SK-N-SH (cell line): ENCODE measurements around the gene BPNT1. TPM values are rescaled to one million over a fixed set of nuclear protein-coding genes. Genes with fewer than 3 reads are reported as not detected.

ENCODE experiments used
- CTCF ChIA-PET: fragments of 300-600, 350-600 bp; formaldehyde crosslinking; extraction: SDS; loops from one replicate; lab custom pipeline; 2021; lab: Yijun Ruan, JAX
- POLR2A ChIA-PET: fragments of 350-600 bp; sonication (Branson Sonifier 250); formaldehyde crosslinking; extraction: SDS; loops from one replicate; lab custom pipeline; 2020; ENCODE audit warnings: antibody characterized with exemption, inconsistent platforms; lab: Yijun Ruan, JAX
- DNase-seq: peaks from one replicate; pipeline ENCODE4 v3.0.0; 2012
- H2AFZ ChIP-seq: fragments of 200-600 bp; sonication (generic); 2 replicates; pipeline ENCODE4 v1.8.1; 2016; ENCODE audit warnings: antibody characterized with exemption, mild to moderate bottlenecking, low read depth
- H3F3A ChIP-seq: fragments of 200-600 bp; sonication (generic); replicated peaks from 2 replicates; pipeline ENCODE3; 2016; ENCODE audit warnings: antibody characterized with exemption, mild to moderate bottlenecking; ENCODE audit not compliant: insufficient read depth
- H3K27ac ChIP-seq, 2 experiments: fragments of 200-500 bp in 1 of 2; fragments of 200-600 bp in 1 of 2; sonication (Bioruptor generic) in 1 of 2; sonication (generic), shearing (Covaris generic) in 1 of 2; 2 replicates each; pipeline versions ENCODE4 v1.5.1 to v1.6.1; 2014 to 2016; ENCODE audit warnings: low read depth in 2 of 2, inconsistent platforms in 1 of 2, low read length in 1 of 2, mild to moderate bottlenecking in 1 of 2, mixed read lengths in 1 of 2
- H3K27me3 ChIP-seq: fragments of 200-600 bp; sonication (generic), shearing (Covaris generic); 2 replicates; pipeline ENCODE4 v1.6.1; 2016; ENCODE audit warnings: mixed run types; ENCODE audit not compliant: insufficient read depth
- H3K36me3 ChIP-seq, 2 experiments: fragments of 200-500 bp in 1 of 2; fragments of 200-600 bp in 1 of 2; sonication (Bioruptor generic) in 1 of 2; sonication (generic) in 1 of 2; replicated peaks in 1 of 2; 2 replicates each; pipeline versions ENCODE3 to v1.5.1; 2014 to 2016; ENCODE audit warnings: low read length in 1 of 2, mild to moderate bottlenecking in 1 of 2; ENCODE audit not compliant: insufficient read depth in 2 of 2, control insufficient read depth in 1 of 2
- H3K4me1 ChIP-seq, 2 experiments: fragments of 200-500 bp in 1 of 2; fragments of 200-600 bp in 1 of 2; sonication (Bioruptor generic) in 1 of 2; sonication (generic), shearing (Covaris generic) in 1 of 2; 2 replicates each; pipeline versions ENCODE4 v1.5.1 to v1.6.1; 2014 to 2016; ENCODE audit warnings: low read depth in 1 of 2, low read length in 1 of 2, mixed run types in 1 of 2; ENCODE audit not compliant: insufficient read depth in 2 of 2, control insufficient read depth in 1 of 2
- H3K4me2 ChIP-seq: fragments of 200-600 bp; sonication (generic), shearing (Covaris generic); 2 replicates; pipeline ENCODE4 v1.6.1; 2017; ENCODE audit warnings: mixed run types
- H3K4me3 ChIP-seq, 2 experiments: fragments of 200-500 bp in 1 of 2; fragments of 200-600 bp in 1 of 2; sonication (Bioruptor generic) in 1 of 2; sonication (generic), shearing (Covaris generic) in 1 of 2; 2 replicates each; pipeline versions ENCODE4 v1.5.1 to v1.8.1; 2014 to 2016; ENCODE audit warnings: low read depth in 2 of 2, inconsistent platforms in 1 of 2, low read length in 1 of 2, mild to moderate bottlenecking in 1 of 2, mixed read lengths in 1 of 2, moderate library complexity in 1 of 2
- H3K79me2 ChIP-seq: fragments of 200-600 bp; sonication (generic); 2 replicates; pipeline ENCODE4 v1.8.1; 2017; ENCODE audit warnings: mild to moderate bottlenecking; ENCODE audit not compliant: insufficient read depth
- H3K9ac ChIP-seq: fragments of 200-600 bp; sonication (generic); 2 replicates; pipeline ENCODE4 v1.6.1; 2017; ENCODE audit warnings: mixed run types
- H3K9me2 ChIP-seq: fragments of 200-600 bp; sonication (generic); 2 replicates; pipeline ENCODE4 v1.6.1; 2017; ENCODE audit warnings: mixed run types
- H3K9me3 ChIP-seq: fragments of 200-600 bp; sonication (generic); 2 replicates; pipeline ENCODE4 v1.6.1; 2017; ENCODE audit warnings: mixed run types, mild to moderate bottlenecking, moderate library complexity
- H4K20me1 ChIP-seq: fragments of 200-600 bp; sonication (generic); 2 replicates; pipeline ENCODE4 v1.6.1; 2017; ENCODE audit warnings: mild to moderate bottlenecking, mixed run types; ENCODE audit not compliant: insufficient read depth
- CHD2 ChIP-seq: fragments of 150-350 bp; IDR thresholded peaks from 2 replicates; pipeline ENCODE4 v1.6.1; 2018; ENCODE audit warnings: low read length; ENCODE audit not compliant: partially characterized antibody
- ELF1 ChIP-seq: IDR thresholded peaks from 2 replicates; pipeline ENCODE4 v1.4.0; 2012
- EP300 ChIP-seq, 2 experiments: IDR thresholded peaks; 2 replicates each; pipeline versions ENCODE4 v1.4.0 to v1.6.1; 2012; ENCODE audit warnings: borderline replicate concordance in 1 of 2, low read depth in 1 of 2, low read length in 1 of 2
- GABPA ChIP-seq: IDR thresholded peaks from 2 replicates; pipeline ENCODE4 v1.4.0; 2012; ENCODE audit warnings: low read depth, mild to moderate bottlenecking
- GATA2 ChIP-seq: sonication (generic); formaldehyde crosslinking; IDR thresholded peaks from 2 replicates; pipeline ENCODE4 v1.5.0; 2020; ENCODE audit warnings: mild to moderate bottlenecking, missing genetic modification reagents
- MEF2A ChIP-seq: IDR thresholded peaks from 2 replicates; pipeline ENCODE4 v1.4.0; 2012; ENCODE audit warnings: low read depth, borderline replicate concordance
- NRF1 ChIP-seq: IDR thresholded peaks from 2 replicates; pipeline ENCODE4 v1.6.1; 2012; ENCODE audit warnings: low read depth, mild to moderate bottlenecking, low read length
- POLR2AphosphoS5 ChIP-seq: IDR thresholded peaks from 2 replicates; pipeline ENCODE4 v1.6.1; 2012; ENCODE audit warnings: low read depth, low read length
- RAD21 ChIP-seq: IDR thresholded peaks from 2 replicates; pipeline ENCODE4 v1.6.1; 2012; ENCODE audit warnings: mild to moderate bottlenecking, low read length
- RFX5 ChIP-seq: IDR thresholded peaks from 2 replicates; pipeline ENCODE4 v1.6.1; 2012; ENCODE audit warnings: mild to moderate bottlenecking, improper control_type of control experiment, low read length
- RXRA ChIP-seq: IDR thresholded peaks from 2 replicates; pipeline ENCODE4 v1.4.0; 2012; ENCODE audit warnings: low read depth, mild to moderate bottlenecking, borderline replicate concordance
- SIN3A ChIP-seq: IDR thresholded peaks from 2 replicates; pipeline ENCODE4 v1.6.1; 2012; ENCODE audit warnings: low read depth, mild to moderate bottlenecking, low read length, moderate library complexity, borderline replicate concordance
- TAF1 ChIP-seq: IDR thresholded peaks from 2 replicates; pipeline ENCODE4 v1.6.1; 2012; ENCODE audit warnings: low read depth, mild to moderate bottlenecking, low read length, moderate library complexity, borderline replicate concordance
- TEAD4 ChIP-seq: IDR thresholded peaks from 2 replicates; pipeline ENCODE4 v1.4.0; 2012; ENCODE audit warnings: mild to moderate bottlenecking, borderline replicate concordance; ENCODE audit not compliant: insufficient read depth
- YY1 ChIP-seq: IDR thresholded peaks from 2 replicates; pipeline ENCODE4 v1.4.0; 2012; ENCODE audit warnings: low read depth, mild to moderate bottlenecking
- WGBS: methylation state at CpG from one replicate; pipeline ENCODE4 v1.1.6; 2017; ENCODE audit warnings: low lambda C conversion rate; 5-methylcytosine and 5-hydroxymethylcytosine counted together
- polyA plus RNA-seq, 3 experiments: library from polyadenylated mRNA; depleted of rRNA; stranded (reverse); fragments of >200 nt; gene quantifications; 2 replicates each; pipeline ENCODE4 v1.2.3, GENCODE V29; 2012
- TF ChIP-seq, protein P1 (sequence below): fragments of 200-600 bp; sonication (generic); IDR thresholded peaks from 2 replicates; pipeline ENCODE4 v1.6.1; 2017; ENCODE audit warnings: antibody characterized with exemption, mild to moderate bottlenecking, moderate library complexity
- TF ChIP-seq, protein P2 (sequence below): IDR thresholded peaks from 2 replicates; pipeline ENCODE4; 2012
- TF ChIP-seq, protein P3 (sequence below): IDR thresholded peaks from 2 replicates; pipeline ENCODE4 v1.6.1; 2012; ENCODE audit warnings: mild to moderate bottlenecking, low read depth, low read length, moderate library complexity
- TF ChIP-seq, protein P4 (sequence below): IDR thresholded peaks from 2 replicates; pipeline ENCODE4 v1.4.0; 2012; ENCODE audit warnings: low read depth

BPNT1 gene
- polyA plus RNA-seq, 1 of the 3 experiments (the other 2 are of a cell fraction) = 44.6 TPM

DNA sequence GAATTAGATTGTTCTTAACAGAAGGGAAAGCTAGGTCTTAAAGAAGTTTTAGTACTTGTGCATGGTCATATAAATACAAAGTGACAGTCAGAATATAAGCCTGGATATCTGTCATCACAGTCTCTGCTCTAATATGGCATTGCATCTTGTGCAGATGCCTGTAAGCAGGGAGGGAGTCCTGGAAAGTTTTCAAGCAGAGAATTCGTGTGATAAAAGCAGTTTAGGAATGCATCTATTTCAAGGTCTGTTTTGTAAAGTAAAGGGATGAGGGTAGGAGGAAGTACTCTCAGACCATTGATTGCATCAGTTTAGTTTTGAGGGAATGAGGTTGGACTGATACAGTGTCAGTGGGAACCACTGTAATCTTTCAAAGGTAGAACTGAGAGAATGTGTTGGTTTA is 35.0 kb upstream of the BPNT1 start:
- H3K27me3 ChIP-seq = no peaks in the 10 kb centered on the region
- ChIA-PET CTCF (interaction anchor here (0.6 to 2.4 kb wide), 12 partner anchors 9 to 553 kb away, joined by 3 to 9 read pairs (median 3); no protein-coding TSS in a partner anchor), POLR2A (no interaction called here)
- peaks cover 13% of the 10 kb centered on the region for H3K79me2 ChIP-seq
- H3K4me3 ChIP-seq = no peak overlapping the region
- H3K36me3 ChIP-seq = peaks cover 48 to 51% of the 10 kb centered on the region in 2 experiments
- no peak overlapping the region for H3K9ac ChIP-seq
- peaks cover 1% of the 10 kb centered on the region; the same call in 1 of the 2 replicates for H4K20me1 ChIP-seq
- peaks cover 0 to 4% of the 10 kb centered on the region in 2 experiments; a peak in 1 of 4 replicates for H3K4me1 ChIP-seq
- peak overlapping the region; percentile 0 to 41; a peak in 2 of 4 replicates for H3K27ac ChIP-seq
- H3F3A ChIP-seq = peaks cover 7% of the 10 kb centered on the region
- H3K4me2 ChIP-seq = no peak overlapping the region
- H3K9me3 ChIP-seq = no peaks in the 10 kb centered on the region
- no peak overlapping the region for H2AFZ ChIP-seq
- no peak for DNase-seq
- TF ChIP-seq, protein P1, sequence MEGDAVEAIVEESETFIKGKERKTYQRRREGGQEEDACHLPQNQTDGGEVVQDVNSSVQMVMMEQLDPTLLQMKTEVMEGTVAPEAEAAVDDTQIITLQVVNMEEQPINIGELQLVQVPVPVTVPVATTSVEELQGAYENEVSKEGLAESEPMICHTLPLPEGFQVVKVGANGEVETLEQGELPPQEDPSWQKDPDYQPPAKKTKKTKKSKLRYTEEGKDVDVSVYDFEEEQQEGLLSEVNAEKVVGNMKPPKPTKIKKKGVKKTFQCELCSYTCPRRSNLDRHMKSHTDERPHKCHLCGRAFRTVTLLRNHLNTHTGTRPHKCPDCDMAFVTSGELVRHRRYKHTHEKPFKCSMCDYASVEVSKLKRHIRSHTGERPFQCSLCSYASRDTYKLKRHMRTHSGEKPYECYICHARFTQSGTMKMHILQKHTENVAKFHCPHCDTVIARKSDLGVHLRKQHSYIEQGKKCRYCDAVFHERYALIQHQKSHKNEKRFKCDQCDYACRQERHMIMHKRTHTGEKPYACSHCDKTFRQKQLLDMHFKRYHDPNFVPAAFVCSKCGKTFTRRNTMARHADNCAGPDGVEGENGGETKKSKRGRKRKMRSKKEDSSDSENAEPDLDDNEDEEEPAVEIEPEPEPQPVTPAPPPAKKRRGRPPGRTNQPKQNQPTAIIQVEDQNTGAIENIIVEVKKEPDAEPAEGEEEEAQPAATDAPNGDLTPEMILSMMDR = no peak
- TF ChIP-seq, protein P2, sequence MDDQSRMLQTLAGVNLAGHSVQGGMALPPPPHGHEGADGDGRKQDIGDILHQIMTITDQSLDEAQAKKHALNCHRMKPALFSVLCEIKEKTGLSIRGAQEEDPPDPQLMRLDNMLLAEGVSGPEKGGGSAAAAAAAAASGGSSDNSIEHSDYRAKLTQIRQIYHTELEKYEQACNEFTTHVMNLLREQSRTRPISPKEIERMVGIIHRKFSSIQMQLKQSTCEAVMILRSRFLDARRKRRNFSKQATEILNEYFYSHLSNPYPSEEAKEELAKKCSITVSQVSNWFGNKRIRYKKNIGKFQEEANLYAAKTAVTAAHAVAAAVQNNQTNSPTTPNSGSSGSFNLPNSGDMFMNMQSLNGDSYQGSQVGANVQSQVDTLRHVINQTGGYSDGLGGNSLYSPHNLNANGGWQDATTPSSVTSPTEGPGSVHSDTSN = no peak
- TF ChIP-seq RXRA = no peak
- no peak for TF ChIP-seq EP300 (IDR thresholded peaks at IDR 0.05; ENCODE audit: borderline replicate concordance in 1 of 2, low read depth in 1 of 2, low read length in 1 of 2)
- no peak for TF ChIP-seq NRF1
- TF ChIP-seq CHD2 = no peak
- TF ChIP-seq MEF2A = no peak
- TF ChIP-seq RFX5 = no peak
- no peak for TF ChIP-seq SIN3A
- TF ChIP-seq GABPA = no peak
- TF ChIP-seq TEAD4 = no peak
- no peak for TF ChIP-seq YY1
- TF ChIP-seq, protein P3, sequence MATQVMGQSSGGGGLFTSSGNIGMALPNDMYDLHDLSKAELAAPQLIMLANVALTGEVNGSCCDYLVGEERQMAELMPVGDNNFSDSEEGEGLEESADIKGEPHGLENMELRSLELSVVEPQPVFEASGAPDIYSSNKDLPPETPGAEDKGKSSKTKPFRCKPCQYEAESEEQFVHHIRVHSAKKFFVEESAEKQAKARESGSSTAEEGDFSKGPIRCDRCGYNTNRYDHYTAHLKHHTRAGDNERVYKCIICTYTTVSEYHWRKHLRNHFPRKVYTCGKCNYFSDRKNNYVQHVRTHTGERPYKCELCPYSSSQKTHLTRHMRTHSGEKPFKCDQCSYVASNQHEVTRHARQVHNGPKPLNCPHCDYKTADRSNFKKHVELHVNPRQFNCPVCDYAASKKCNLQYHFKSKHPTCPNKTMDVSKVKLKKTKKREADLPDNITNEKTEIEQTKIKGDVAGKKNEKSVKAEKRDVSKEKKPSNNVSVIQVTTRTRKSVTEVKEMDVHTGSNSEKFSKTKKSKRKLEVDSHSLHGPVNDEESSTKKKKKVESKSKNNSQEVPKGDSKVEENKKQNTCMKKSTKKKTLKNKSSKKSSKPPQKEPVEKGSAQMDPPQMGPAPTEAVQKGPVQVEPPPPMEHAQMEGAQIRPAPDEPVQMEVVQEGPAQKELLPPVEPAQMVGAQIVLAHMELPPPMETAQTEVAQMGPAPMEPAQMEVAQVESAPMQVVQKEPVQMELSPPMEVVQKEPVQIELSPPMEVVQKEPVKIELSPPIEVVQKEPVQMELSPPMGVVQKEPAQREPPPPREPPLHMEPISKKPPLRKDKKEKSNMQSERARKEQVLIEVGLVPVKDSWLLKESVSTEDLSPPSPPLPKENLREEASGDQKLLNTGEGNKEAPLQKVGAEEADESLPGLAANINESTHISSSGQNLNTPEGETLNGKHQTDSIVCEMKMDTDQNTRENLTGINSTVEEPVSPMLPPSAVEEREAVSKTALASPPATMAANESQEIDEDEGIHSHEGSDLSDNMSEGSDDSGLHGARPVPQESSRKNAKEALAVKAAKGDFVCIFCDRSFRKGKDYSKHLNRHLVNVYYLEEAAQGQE = no peak
- no peak for TF ChIP-seq TAF1
- no peak for TF ChIP-seq RAD21
- TF ChIP-seq GATA2 (CRISPR knock-in tag) = no peak
- no peak for TF ChIP-seq ELF1
- TF ChIP-seq, protein P4, sequence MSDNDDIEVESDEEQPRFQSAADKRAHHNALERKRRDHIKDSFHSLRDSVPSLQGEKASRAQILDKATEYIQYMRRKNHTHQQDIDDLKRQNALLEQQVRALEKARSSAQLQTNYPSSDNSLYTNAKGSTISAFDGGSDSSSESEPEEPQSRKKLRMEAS = no peak
- TF ChIP-seq POLR2AphosphoS5 = no peak
- WGBS = 10% methylated on average over 1 of the region's 1 CpG
- no peaks in the 10 kb centered on the region for H3K9me2 ChIP-seq
